Measurements from ENCODE around the gene MAN2A2.

DNA sequence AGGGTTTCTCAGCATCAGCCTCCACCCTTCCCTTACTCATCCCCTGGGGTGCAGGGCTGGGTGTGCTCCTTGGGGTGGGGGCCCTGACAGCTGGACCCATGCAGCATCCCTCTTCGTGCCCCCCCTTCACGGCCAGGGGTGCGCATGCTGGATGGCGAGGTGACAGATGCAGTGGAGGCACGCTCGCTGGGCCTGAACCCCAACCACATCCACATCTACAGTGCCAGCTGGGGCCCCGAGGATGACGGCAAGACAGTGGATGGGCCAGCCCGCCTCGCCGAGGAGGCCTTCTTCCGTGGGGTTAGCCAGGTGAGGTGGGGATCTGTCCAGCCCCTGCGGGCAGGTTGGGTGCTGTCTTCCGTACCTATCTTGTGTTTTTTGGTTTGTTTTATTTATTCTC lies 25.1 kb upstream of the MAN2A2 start:
- no peak for TF ChIP-seq EZH2 (IDR thresholded peaks at IDR 0.05; ENCODE audit: insufficient read depth, low read length)
- TF ChIP-seq, protein P1, sequence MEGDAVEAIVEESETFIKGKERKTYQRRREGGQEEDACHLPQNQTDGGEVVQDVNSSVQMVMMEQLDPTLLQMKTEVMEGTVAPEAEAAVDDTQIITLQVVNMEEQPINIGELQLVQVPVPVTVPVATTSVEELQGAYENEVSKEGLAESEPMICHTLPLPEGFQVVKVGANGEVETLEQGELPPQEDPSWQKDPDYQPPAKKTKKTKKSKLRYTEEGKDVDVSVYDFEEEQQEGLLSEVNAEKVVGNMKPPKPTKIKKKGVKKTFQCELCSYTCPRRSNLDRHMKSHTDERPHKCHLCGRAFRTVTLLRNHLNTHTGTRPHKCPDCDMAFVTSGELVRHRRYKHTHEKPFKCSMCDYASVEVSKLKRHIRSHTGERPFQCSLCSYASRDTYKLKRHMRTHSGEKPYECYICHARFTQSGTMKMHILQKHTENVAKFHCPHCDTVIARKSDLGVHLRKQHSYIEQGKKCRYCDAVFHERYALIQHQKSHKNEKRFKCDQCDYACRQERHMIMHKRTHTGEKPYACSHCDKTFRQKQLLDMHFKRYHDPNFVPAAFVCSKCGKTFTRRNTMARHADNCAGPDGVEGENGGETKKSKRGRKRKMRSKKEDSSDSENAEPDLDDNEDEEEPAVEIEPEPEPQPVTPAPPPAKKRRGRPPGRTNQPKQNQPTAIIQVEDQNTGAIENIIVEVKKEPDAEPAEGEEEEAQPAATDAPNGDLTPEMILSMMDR (IDR thresholded peaks at IDR 0.05; ENCODE audit: insufficient read depth, low read depth, low read length): no peak
